Spinal cord (tissue), 10 donors: Measurements from ENCODE around the gene LENEP. TPM values are rescaled to one million over a fixed set of nuclear protein-coding genes. Genes with fewer than 3 reads are reported as not detected.

Source experiments
- DNase-seq, 6 donors: peaks; one replicate each; pipeline versions ENCODE4 v3.0.0 to v3.0.0-alpha.2; 2013 to 2015; ENCODE audit warnings: low spot score in 6 of 6, low read depth in 4 of 6
- H3K27ac ChIP-seq: one replicate; pipeline ENCODE4 v1.5.1; 2013; ENCODE audit warnings: low read depth, low read length, control low read depth
- H3K27me3 ChIP-seq: one replicate; pipeline ENCODE4 v1.6.1; 2013; ENCODE audit warnings: low read length; ENCODE audit not compliant: control insufficient read depth, insufficient read depth
- H3K36me3 ChIP-seq: one replicate; pipeline ENCODE4 v1.6.1; 2013; ENCODE audit warnings: low read length; ENCODE audit not compliant: control insufficient read depth, insufficient read depth
- H3K4me1 ChIP-seq: one replicate; pipeline ENCODE4 v1.6.1; 2013; ENCODE audit warnings: low read length; ENCODE audit not compliant: control insufficient read depth, insufficient read depth
- H3K4me3 ChIP-seq: one replicate; pipeline ENCODE4 v1.5.1; 2013; ENCODE audit warnings: low read depth, low read length, control low read depth
- H3K9me3 ChIP-seq: one replicate; pipeline ENCODE4 v1.6.1; 2013; ENCODE audit warnings: low read length; ENCODE audit not compliant: control insufficient read depth, insufficient read depth
- WGBS: methylation state at CpG from one replicate; pipeline ENCODE4 v1.1.5; 2013; ENCODE audit warnings: missing lambda C conversion rate; ENCODE audit not compliant: insufficient coverage; 5-methylcytosine and 5-hydroxymethylcytosine counted together
- polyA plus RNA-seq, 2 donors: library from polyadenylated mRNA; unstranded; fragments of 120-200 nt; gene quantifications; one replicate each; pipeline ENCODE4 v1.2.1, GENCODE V29; 2013; ENCODE audit not compliant: insufficient read length in 2 of 2
- total RNA-seq, 2 donors: library from RNA; depleted of rRNA in 1 of 2; stranded (reverse); fragments of 120-200 nt in 1 of 2; fragments of >200 nt in 1 of 2; gene quantifications; one replicate each; pipeline versions ENCODE4 v1.2.3 to v1.2.4, GENCODE V29; 2013 to 2014
- donor health status: healthy.

Gene LENEP
- total and polyA plus RNA-seq, 4 donors: 0.22 to 0.39 TPM; not detected in 2

DNA sequence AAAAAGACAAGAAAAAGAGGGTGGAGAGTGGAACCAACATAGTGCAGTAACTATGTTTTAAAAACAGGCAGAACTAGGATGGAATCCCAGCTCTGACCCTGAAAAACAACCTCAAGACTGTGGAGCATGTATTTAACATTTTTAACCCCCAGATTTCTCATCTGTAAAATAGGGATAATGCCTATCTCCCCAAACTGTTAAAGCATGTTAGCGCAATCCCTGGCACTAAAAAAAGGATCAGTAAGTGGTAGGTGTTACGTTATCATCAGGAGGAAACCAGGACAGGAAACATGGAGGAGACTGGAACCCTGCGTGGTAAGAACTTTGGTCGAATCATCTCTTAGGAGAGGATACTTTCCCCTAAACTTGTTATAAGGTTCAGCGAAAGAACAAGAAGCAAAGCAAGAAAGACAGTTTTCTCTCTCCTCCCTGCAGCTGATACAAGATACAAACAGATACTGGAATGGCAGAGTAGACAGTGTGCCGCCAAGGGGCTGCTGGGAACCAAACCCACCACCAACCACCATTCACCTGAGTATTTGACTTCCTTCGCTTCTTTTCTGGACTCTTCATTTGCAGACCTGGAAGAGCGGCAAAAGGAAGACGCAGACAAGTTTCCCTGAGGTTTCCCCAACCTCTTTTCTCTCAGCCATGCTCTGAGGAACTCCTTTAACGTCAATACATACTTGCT lies 32.8 kb upstream of the LENEP start:
- Histone ChIP-seq H3K4me3 (peak overlapping the region; percentile 91), H3K36me3 (peaks cover 39% of the 10 kb centered on the region), H3K27ac (no peak overlapping the region), H3K4me1 (peaks cover 47% of the 10 kb centered on the region), H3K9me3 (no peaks in the 10 kb centered on the region), H3K27me3 (no peaks in the 10 kb centered on the region)
- 42% methylated on average over 3 of the region's 10 CpGs for WGBS
- DNase-seq: no peak

- Histone ChIP-seq H3K4me1 (peaks cover 44% of the 10 kb centered on the region), H3K27ac (peak within 1 kb of the TSS; percentile 96), H3K4me3 (peak within 1 kb of the TSS; percentile 91), H3K36me3 (peaks cover 47% of the 10 kb centered on the region), H3K9me3 (no peaks in the 10 kb centered on the region), H3K27me3 (no peaks in the 10 kb centered on the region)
- DNase-seq: peak in 2 of 6 donors; percentile 92
- under 1% methylated on average over 93 of the region's 93 CpGs for WGBS
Measured at GRCh38 chr1:154961207-154962155, 31.9 kb upstream of the LENEP start, which contains the start of gene PYGO2. TSS of gene PYGO2 (minus strand) at chr1:154961782. CDS start at chr1:154961576, 206 bp downstream.

DNA sequence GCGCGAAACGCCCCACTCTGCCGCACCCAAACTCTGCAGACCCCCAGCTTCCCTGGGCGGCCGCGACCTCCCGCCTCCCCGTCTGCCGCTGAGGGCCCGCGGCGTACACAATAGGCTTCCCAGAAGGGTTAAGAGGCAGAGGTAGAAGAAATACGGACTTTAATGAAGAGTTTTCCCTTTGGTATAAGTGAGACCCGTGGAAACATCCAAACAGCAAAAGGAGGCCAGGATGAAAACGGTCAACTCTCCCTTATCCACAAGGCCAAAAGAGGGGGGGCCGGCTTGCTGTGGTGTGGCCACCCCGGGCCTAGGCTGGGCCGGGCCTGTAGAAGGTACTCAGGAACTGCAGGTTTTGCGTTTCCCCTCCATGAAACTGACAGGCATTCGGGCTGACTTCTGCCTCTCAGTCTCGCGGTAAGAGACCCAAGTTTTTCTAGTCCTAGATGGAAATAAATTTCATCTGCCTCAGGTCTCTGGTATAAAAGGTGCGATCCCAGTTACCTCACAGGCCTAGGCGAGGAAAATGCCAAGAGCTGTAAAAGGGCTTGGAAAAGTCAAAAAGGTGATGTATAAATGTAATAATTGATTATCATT lies 31.1 kb upstream of the LENEP start:
- Histone ChIP-seq H3K36me3 (peaks cover 53% of the 10 kb centered on the region), H3K9me3 (no peaks in the 10 kb centered on the region), H3K27ac (peak overlapping the region; percentile 96), H3K4me1 (peaks cover 36% of the 10 kb centered on the region), H3K4me3 (peak overlapping the region; percentile 91), H3K27me3 (no peaks in the 10 kb centered on the region)
- WGBS: 8% methylated on average over 19 of the region's 25 CpGs
- peak in 1 of 6 donors; percentile 61 for DNase-seq

DNA sequence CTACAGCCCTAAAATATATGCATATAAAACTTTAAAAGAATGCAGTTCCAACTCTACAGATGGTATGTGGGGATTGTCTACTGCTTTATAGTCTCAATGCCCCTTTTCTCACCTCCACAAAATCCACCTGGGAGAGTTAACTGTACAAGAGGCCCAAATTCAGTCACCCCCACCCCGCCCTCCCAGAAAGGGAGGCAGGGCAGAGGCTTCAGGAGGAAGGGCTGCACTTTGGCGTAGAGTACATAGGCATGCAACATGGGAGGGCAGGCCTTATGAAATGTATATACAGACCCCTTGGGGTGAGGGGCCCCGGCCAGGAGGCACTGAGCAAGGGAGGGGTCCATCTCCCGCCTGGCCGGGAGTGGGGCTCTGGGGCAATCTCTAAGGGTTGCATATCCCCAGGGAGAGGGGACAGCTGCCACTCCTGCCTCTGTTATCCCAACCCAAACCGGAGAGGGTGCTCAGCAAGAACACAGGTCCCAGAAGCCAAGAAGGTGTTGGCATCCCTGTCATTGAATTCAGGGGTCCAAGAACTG lies 30.5 kb upstream of the LENEP start:
- Histone ChIP-seq H3K9me3 (no peaks in the 10 kb centered on the region), H3K27ac (no peak overlapping the region), H3K4me1 (peaks cover 34% of the 10 kb centered on the region), H3K27me3 (no peaks in the 10 kb centered on the region), H3K36me3 (peaks cover 59% of the 10 kb centered on the region), H3K4me3 (no peak overlapping the region)
- DNase-seq: no peak
- WGBS: 63% methylated on average over 6 of the region's 6 CpGs

DNA sequence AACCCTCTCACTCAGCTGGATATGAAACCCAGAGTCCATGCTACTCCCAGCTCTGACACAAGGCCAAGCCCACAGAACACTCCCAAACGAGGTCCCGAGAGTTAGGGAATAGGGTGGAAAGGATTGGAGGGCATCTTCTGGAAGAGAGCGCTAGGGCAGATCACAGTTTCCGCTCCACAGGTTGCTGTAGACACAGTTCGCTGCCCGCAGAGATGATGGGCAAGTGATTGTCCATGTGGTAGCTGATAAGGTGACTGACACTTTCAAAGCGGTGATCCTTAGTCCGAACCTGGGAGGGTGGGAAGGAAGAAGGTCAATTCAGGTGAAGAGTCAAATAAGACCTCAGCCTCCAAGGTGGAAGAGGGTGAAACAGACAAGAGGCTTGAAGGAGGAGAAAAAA lies 29.7 kb upstream of the LENEP start:
- Histone ChIP-seq H3K4me1 (peaks cover 32% of the 10 kb centered on the region), H3K9me3 (no peaks in the 10 kb centered on the region), H3K27ac (no peak overlapping the region), H3K36me3 (peaks cover 58% of the 10 kb centered on the region), H3K4me3 (no peak overlapping the region), H3K27me3 (no peaks in the 10 kb centered on the region)
- no peak for DNase-seq
- WGBS: 97% methylated on average over 6 of the region's 8 CpGs

DNA sequence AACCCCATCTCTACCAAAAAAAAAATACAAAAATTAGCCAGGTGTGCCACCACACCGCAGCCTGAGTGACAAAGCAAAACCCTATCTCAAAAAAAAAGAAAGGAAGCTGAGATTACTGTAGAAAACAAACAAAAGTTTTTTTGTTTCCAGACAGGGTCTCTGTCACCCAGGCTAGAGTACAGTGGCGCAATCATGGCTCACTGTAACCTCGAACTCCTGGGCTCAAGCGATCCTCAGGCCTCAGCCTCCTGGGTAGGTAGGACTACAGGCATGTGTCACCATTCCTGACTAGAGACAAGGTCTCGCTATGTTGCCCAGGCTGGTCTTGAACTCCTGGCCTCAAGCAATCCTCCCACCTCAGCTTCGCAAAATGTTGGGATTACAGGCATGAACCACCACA lies 29.0 kb upstream of the LENEP start:
- Histone ChIP-seq H3K27ac (no peak overlapping the region), H3K4me1 (peaks cover 32% of the 10 kb centered on the region), H3K4me3 (no peak overlapping the region), H3K9me3 (no peaks in the 10 kb centered on the region), H3K27me3 (no peaks in the 10 kb centered on the region), H3K36me3 (peaks cover 53% of the 10 kb centered on the region)
- 96% methylated on average over 4 of the region's 6 CpGs for WGBS
- no peak for DNase-seq

- no peak for DNase-seq
- H3K4me1 ChIP-seq: peaks cover 45% of the 10 kb centered on the region
- H3K27me3 ChIP-seq: no peaks in the 10 kb centered on the region
- no peak overlapping the region for H3K4me3 ChIP-seq
- peaks cover 47% of the 10 kb centered on the region for H3K36me3 ChIP-seq
- WGBS: no CpG with 5 or more reads among the region's 7 CpGs
- no peak overlapping the region for H3K27ac ChIP-seq
- no peaks in the 10 kb centered on the region for H3K9me3 ChIP-seq
Measured at GRCh38 chr1:154966111-154966510, 27.3 kb upstream of the LENEP start.

GRCh38 chr1:154967331-154967950 lies 25.9 kb upstream of the LENEP start:
- Histone ChIP-seq H3K36me3 (peaks cover 47% of the 10 kb centered on the region), H3K4me1 (peaks cover 49% of the 10 kb centered on the region), H3K27me3 (no peaks in the 10 kb centered on the region), H3K4me3 (no peak overlapping the region), H3K27ac (no peak overlapping the region), H3K9me3 (no peaks in the 10 kb centered on the region)
- DNase-seq: no peak
- 100% methylated on average over 3 of the region's 5 CpGs for WGBS

GRCh38 chr1:154968731-154969130 lies 24.7 kb upstream of the LENEP start:
- no peaks in the 10 kb centered on the region for H3K9me3 ChIP-seq
- peaks cover 52% of the 10 kb centered on the region for H3K4me1 ChIP-seq
- no peak overlapping the region for H3K4me3 ChIP-seq
- no peaks in the 10 kb centered on the region for H3K27me3 ChIP-seq
- no CpG with 5 or more reads among the region's 3 CpGs for WGBS
- H3K27ac ChIP-seq: no peak overlapping the region
- H3K36me3 ChIP-seq: peaks cover 39% of the 10 kb centered on the region
- no peak for DNase-seq
